Measurements from ENCODE around the gene NOVA2. TPM values are rescaled to one million over a fixed set of nuclear protein-coding genes. Genes with fewer than 3 reads are reported as not detected.
A peak's percentile ranks its signal among the peaks of the same experiment; 100 is the strongest.

The NOVA2 gene
- total RNA-seq, 1 donor from 2014 or later, result 11.3 TPM

- no peak overlapping the region for H3K27ac ChIP-seq
- TF ChIP-seq CTCF (IDR thresholded peaks at IDR 0.05), result no peak
- H3K4me3 ChIP-seq, result no peak overlapping the region
- no peaks in the 10 kb centered on the region for H3K9me3 ChIP-seq
- no peaks in the 10 kb centered on the region for H3K27me3 ChIP-seq
- peaks cover 0 to 3% of the 10 kb centered on the region in 2 donors for H3K4me1 ChIP-seq
- DNase-seq (ENCODE audit: low spot score in 2 of 2), result no peak
- no peaks in the 10 kb centered on the region for H3K36me3 ChIP-seq
- intact Hi-C loops (cut with DNase I), result no loop called here
These were observed 44.4 kb downstream of the NOVA2 start for GRCh38 chr19:45929247-45929646.

GRCh38 chr19:45927565-45928261 lies 46.0 kb downstream of the NOVA2 start:
- DNase-seq (ENCODE audit: low spot score in 2 of 2), result peak; percentile 34 to 91

GRCh38 chr19:45924891-45925447 lies 48.7 kb downstream of the NOVA2 start:
- H3K9me3 ChIP-seq, result no peaks in the 10 kb centered on the region
- no peaks in the 10 kb centered on the region for H3K36me3 ChIP-seq
- H3K27ac ChIP-seq, result no peak overlapping the region
- peaks cover 0 to 3% of the 10 kb centered on the region in 2 donors for H3K4me1 ChIP-seq
- H3K4me3 ChIP-seq, result no peak overlapping the region
- H3K27me3 ChIP-seq, result no peaks in the 10 kb centered on the region
- intact Hi-C loops (cut with DNase I), result no loop called here
- no peak for TF ChIP-seq CTCF (IDR thresholded peaks at IDR 0.05)
- no peak for DNase-seq (ENCODE audit: low spot score in 2 of 2)

More at GRCh38 chr19:45927565-45928261, 46.0 kb downstream of the NOVA2 start:
- Histone ChIP-seq H3K27me3 (no peaks in the 10 kb centered on the region), H3K9me3 (no peaks in the 10 kb centered on the region), H3K4me3 (no peak overlapping the region), H3K4me1 (peaks cover 0 to 3% of the 10 kb centered on the region in 2 donors), H3K36me3 (no peaks in the 10 kb centered on the region), H3K27ac (no peak overlapping the region)
- intact Hi-C loops (cut with DNase I), result loop anchor here (1.0 to 2.0 kb wide), 2 partner anchors 25 to 65 kb away; partner anchors contain the start of genes MYPOP and SYMPK
- peak in 1 of 3 experiments; percentile 8 for TF ChIP-seq CTCF (IDR thresholded peaks at IDR 0.05)

- no peak for DNase-seq (ENCODE audit: low spot score in 2 of 2)
- Histone ChIP-seq H3K36me3 (no peaks in the 10 kb centered on the region), H3K4me3 (no peak overlapping the region)
These were observed 51.4 kb downstream of the NOVA2 start for GRCh38 chr19:45922281-45922680.

GRCh38 chr19:45920458-45920857 lies 53.2 kb downstream of the NOVA2 start:
- H3K9me3 ChIP-seq, result no peaks in the 10 kb centered on the region
- no peaks in the 10 kb centered on the region for H3K36me3 ChIP-seq
- no peak overlapping the region for H3K27ac ChIP-seq
- TF ChIP-seq CTCF (IDR thresholded peaks at IDR 0.05), result no peak
- no peaks in the 10 kb centered on the region for H3K27me3 ChIP-seq
- H3K4me1 ChIP-seq, result no peaks in the 10 kb centered on the region
- intact Hi-C loops (cut with DNase I), result no loop called here
- no peak for DNase-seq (ENCODE audit: low spot score in 2 of 2)
- H3K4me3 ChIP-seq, result no peak overlapping the region

More at GRCh38 chr19:45922281-45922680, 51.4 kb downstream of the NOVA2 start:
- H3K4me1 ChIP-seq, result no peaks in the 10 kb centered on the region
- no peaks in the 10 kb centered on the region for H3K9me3 ChIP-seq
- no peak overlapping the region for H3K27ac ChIP-seq
- intact Hi-C loops (cut with DNase I), result no loop called here
- H3K27me3 ChIP-seq, result no peaks in the 10 kb centered on the region
- no peak for TF ChIP-seq CTCF (IDR thresholded peaks at IDR 0.05)

All from ascending aorta (tissue), 2 donors.